K562 (cell line): Measurements from ENCODE around the gene ENTPD8. TPM values are rescaled to one million over a fixed set of nuclear protein-coding genes. Genes with fewer than 3 reads are reported as not detected.

ENCODE experiments used
- ATAC-seq: fragments of 200-7000 bp; cut with Tn5 transposase; 3 replicates; pipeline ENCODE4 v1.9.1; 2020; ENCODE audit warnings: moderate library complexity
- BruUV-seq: library from RNA; stranded (reverse); fragments of 400-500 nt; replicated peaks from 2 replicates; lab custom pipeline; 2021; lab: Mats Ljungman, UMichigan
- CTCF ChIA-PET: fragments of 300-600 bp; formaldehyde crosslinking; extraction: SDS; loops from one replicate; lab custom pipeline; 2021; ENCODE audit warnings: low intra/inter-chr PET ratio; lab: Yijun Ruan, JAX
- POLR2A ChIA-PET: fragments of 300-600, 350-650 bp; sonication (Branson Sonifier 250); formaldehyde crosslinking; extraction: SDS; loops from one replicate; lab custom pipeline; 2021; ENCODE audit warnings: antibody characterized with exemption, inconsistent platforms; lab: Yijun Ruan, JAX
- DNase-seq, 4 experiments: peaks; one replicate each; pipeline versions ENCODE4 v3.0.0 to v3.0.0-alpha.2; 2011 to 2018; ENCODE audit warnings: low spot score in 3 of 4, mixed read lengths in 3 of 4; ENCODE audit errors: extremely low read depth in 1 of 4
- FAIRE-seq: peaks from 2 replicates; lab custom pipeline; 2011; peaks lifted over from hg19 to GRCh38; lab: Jason Lieb, UNC
- H2AFZ ChIP-seq: 2 replicates; pipeline ENCODE4 v1.6.0; 2011; ENCODE audit warnings: low read depth, low read length, control low read depth, inconsistent platforms
- H3K27ac ChIP-seq: fragments of 200-600 bp; 3 replicates; pipeline ENCODE4 v1.8.0; 2011; ENCODE audit warnings: low read depth, mild to moderate bottlenecking, control low read depth, inconsistent platforms, low read length, moderate library complexity, mixed read lengths; ENCODE audit errors: extremely low read depth
- H3K27me3 ChIP-seq, 2 experiments: fragments of 300-600 bp in 1 of 2; 2 replicates in 1 of 2; 3 replicates in 1 of 2; pipeline versions ENCODE4 v1.6.0 to v1.8.0; 2011; ENCODE audit warnings: inconsistent platforms in 2 of 2, low read length in 2 of 2, mild to moderate bottlenecking in 1 of 2, mixed read lengths in 1 of 2, moderate library complexity in 1 of 2; ENCODE audit not compliant: control insufficient read depth in 2 of 2, insufficient read depth in 2 of 2
- H3K36me3 ChIP-seq: fragments of 300-600 bp; 3 replicates; pipeline ENCODE4 v1.8.0; 2011; ENCODE audit warnings: mild to moderate bottlenecking, low read length, inconsistent platforms; ENCODE audit not compliant: control insufficient read depth, insufficient read depth
- H3K4me1 ChIP-seq, 2 experiments: fragments of 200-600 bp in 1 of 2; replicated peaks in 1 of 2; 2 replicates in 1 of 2; 3 replicates in 1 of 2; pipeline versions ENCODE4 v1.5.1 to v1.8.0; 2011; ENCODE audit warnings: inconsistent platforms in 2 of 2, low read length in 2 of 2, mild to moderate bottlenecking in 1 of 2, mixed read lengths in 1 of 2, moderate library complexity in 1 of 2; ENCODE audit not compliant: control insufficient read depth in 2 of 2, insufficient read depth in 2 of 2
- H3K4me2 ChIP-seq: 2 replicates; pipeline ENCODE4 v1.6.1; 2011; ENCODE audit warnings: low read length, control low read depth, inconsistent platforms, mixed read lengths; ENCODE audit not compliant: insufficient read depth
- H3K4me3 ChIP-seq: fragments of 200-600 bp; sonication (generic), shearing (Covaris generic); 2 replicates; pipeline ENCODE4 v1.5.1; 2016; ENCODE audit warnings: control low read depth, inconsistent platforms
- H3K79me2 ChIP-seq: fragments of 200-600 bp; 3 replicates; pipeline ENCODE4 v1.8.0; 2011; ENCODE audit warnings: low read length, inconsistent platforms; ENCODE audit not compliant: control insufficient read depth, insufficient read depth
- H3K9ac ChIP-seq, 2 experiments: 2 replicates each; pipeline versions ENCODE4 v1.6.0 to v1.6.1; 2011; ENCODE audit warnings: low read depth in 2 of 2, low read length in 2 of 2, control low read depth in 1 of 2, inconsistent platforms in 1 of 2, mild to moderate bottlenecking in 1 of 2, mixed read lengths in 1 of 2; ENCODE audit not compliant: insufficient read depth in 1 of 2
- H3K9me1 ChIP-seq: one replicate; pipeline ENCODE4 v1.6.0; 2011; ENCODE audit warnings: inconsistent platforms, mild to moderate bottlenecking, low read length, moderate library complexity; ENCODE audit not compliant: control insufficient read depth, insufficient read depth
- H3K9me3 ChIP-seq: replicated peaks from 2 replicates; pipeline ENCODE4 v1.5.1; 2011; ENCODE audit warnings: low read depth, low read length, inconsistent platforms; ENCODE audit not compliant: control insufficient read depth, insufficient read depth
- H4K20me1 ChIP-seq: replicated peaks from 2 replicates; pipeline ENCODE4 v1.6.1; 2011; ENCODE audit warnings: low read length, inconsistent platforms, mixed read lengths; ENCODE audit not compliant: control insufficient read depth, insufficient read depth
- KLF6 ChIP-seq: fragments of 250-450 bp; sonication (Bioruptor Pico); IDR thresholded peaks from 2 replicates; pipeline ENCODE4 v1.4.0; 2020; ENCODE audit warnings: mild to moderate bottlenecking, moderate library complexity, borderline replicate concordance
- TEAD1 ChIP-seq, 2 experiments: fragments of 450-650 bp in 1 of 2; sonication (generic) in 1 of 2; formaldehyde crosslinking; IDR thresholded peaks; 2 replicates each; pipeline versions ENCODE4 v1.4.0 to v1.8.0; 2020 to 2022; ENCODE audit warnings: mild to moderate bottlenecking in 2 of 2, missing genetic modification reagents in 1 of 2
- ZNF57 ChIP-seq: fragments of 450-650 bp; formaldehyde crosslinking; IDR thresholded peaks from 2 replicates; pipeline ENCODE4 v1.4.0; 2020; ENCODE audit warnings: mild to moderate bottlenecking, moderate library complexity
- ZNF586 ChIP-seq: fragments of 450-650 bp; formaldehyde crosslinking; conservative IDR thresholded peaks from 2 replicates; pipeline ENCODE4 v1.4.0; 2020; ENCODE audit warnings: mild to moderate bottlenecking, moderate library complexity
- WGBS: fragments of 100-300 bp; shearing (Covaris generic); methylation state at CpG from one replicate; pipeline ENCODE4 v1.1.6; 2016; ENCODE audit warnings: low coverage, mixed read lengths; ENCODE audit not compliant: insufficient coverage; ENCODE audit errors: missing lambda C conversion rate; 5-methylcytosine and 5-hydroxymethylcytosine counted together
- in situ Hi-C: fragments of 300-500 bp; cut with MboI; formaldehyde crosslinking; loops from 4 replicates; pipeline ENCODE4 v1.15.0; 2018; ENCODE audit warnings: inconsistent platforms, mixed read lengths
- intact Hi-C: fragments of 100-400 bp; cut with micrococcal nuclease; formaldehyde crosslinking; loops from 2 replicates; pipeline ENCODE4 v1.14.2; 2022
- polyA plus RNA-seq, 8 experiments: library from polyadenylated mRNA; depleted of rRNA in 4 of 8; stranded (reverse) in 5 of 8; unstranded in 3 of 8; fragments of >200 nt; fragmentation: Nextera tagmentation in 2 of 8; fragmentation: Illumina TruSeq in 1 of 8; extraction: Ambion mirVana in 2 of 8; extraction: Trizol in 1 of 8; gene quantifications; 2 replicates each; pipeline versions ENCODE4 v1.2.1 to v1.2.3, GENCODE V29; 2011 to 2014; ENCODE audit warnings: inconsistent platforms in 1 of 8, missing spikeins in 1 of 8
- total RNA-seq, 7 experiments: library from RNA; depleted of rRNA in 6 of 7; stranded (reverse); fragments of >200 nt in 6 of 7; fragmentation: Illumina TruSeq in 2 of 7; extraction: Trizol in 2 of 7; gene quantifications; 2 replicates each; pipeline versions ENCODE4 v1.2.1 to v1.2.3, GENCODE V29; 2011 to 2021; ENCODE audit warnings: low replicate concordance in 1 of 7
- TF ChIP-seq, protein P1 (sequence below): fragments of 450-650 bp; formaldehyde crosslinking; IDR thresholded peaks from 2 replicates; pipeline ENCODE4 v1.4.0; 2022; ENCODE audit warnings: missing genetic modification characterization
- TF ChIP-seq, protein P2 (sequence below): sonication (generic); formaldehyde crosslinking; IDR thresholded peaks from 2 replicates; pipeline ENCODE4 v1.8.0; 2022; ENCODE audit warnings: missing genetic modification reagents, mild to moderate bottlenecking, borderline replicate concordance

Gene ENTPD8
- total and polyA plus RNA-seq, 9 of the 15 experiments (the other 6 are each of a cell fraction or from before 2014, with no cell fraction given): 0.06 to 0.27 (median 0.19) TPM; not detected in 5

DNA sequence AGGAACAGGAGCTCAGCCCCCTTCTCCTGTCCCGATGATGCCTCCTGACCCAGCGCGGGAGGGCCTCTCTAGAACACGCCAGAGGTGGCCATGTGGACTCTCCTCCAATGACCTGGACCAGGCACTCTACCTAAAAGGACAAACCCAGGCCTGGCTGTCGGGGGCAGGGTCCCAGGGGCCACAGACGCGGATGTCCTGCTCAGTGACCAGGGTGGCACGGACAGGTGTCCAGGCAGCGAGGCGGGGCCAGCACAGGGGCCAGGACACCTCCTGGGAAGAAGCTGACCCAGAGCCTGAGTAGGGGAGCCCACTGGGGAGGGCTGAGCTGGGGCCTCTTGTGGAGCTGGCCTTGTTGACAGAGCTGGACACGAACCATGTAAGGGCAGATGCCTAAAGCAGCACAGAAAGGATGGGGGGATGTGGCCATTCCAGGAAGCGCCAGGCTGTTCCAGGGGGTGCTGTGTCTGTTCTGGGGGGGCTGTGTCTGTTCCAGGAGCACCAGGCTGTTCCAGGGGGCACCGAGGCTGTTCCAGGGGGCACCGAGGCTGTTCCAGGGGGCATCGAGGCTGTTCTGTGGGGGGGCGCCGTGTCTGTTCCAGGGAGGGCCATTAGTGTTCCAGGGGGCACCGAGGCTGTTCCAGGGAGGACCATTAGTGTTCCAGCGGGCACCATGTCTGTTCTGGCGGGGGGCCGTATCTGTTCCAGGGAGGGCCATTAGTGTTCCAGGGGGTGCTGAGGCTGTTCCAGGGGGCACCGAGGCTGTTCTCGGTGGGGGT lies 48.7 kb downstream of the ENTPD8 start:
- in situ Hi-C loops: no loop called here
- DNase-seq (no peak), FAIRE-seq (no peak), ATAC-seq (no peak)
- 0 out of 3 replicates have a peak, but pooled peaks cover 2% of the 10 kb centered on the region for H3K36me3 ChIP-seq
- no peak overlapping the region for H3K27ac ChIP-seq
- H3K9me1 ChIP-seq: no peaks in the 10 kb centered on the region
- no peaks in the 10 kb centered on the region for H3K27me3 ChIP-seq
- H2AFZ ChIP-seq: no peak overlapping the region
- H3K79me2 ChIP-seq: no peaks in the 10 kb centered on the region
- ChIA-PET CTCF (no interaction called here), POLR2A (interaction anchor here (0.9 kb wide), 1 partner anchor 10 kb away, joined by 3 read pairs; no protein-coding TSS in a partner anchor)
- H3K4me3 ChIP-seq: no peak overlapping the region
- intact Hi-C loops: no loop called here
- no peaks in the 10 kb centered on the region for H4K20me1 ChIP-seq
- no TSS peak for BruUV-seq
- H3K4me1 ChIP-seq: peaks cover 0 to 66% of the 10 kb centered on the region in 2 experiments; a peak in 2 of 5 replicates
- WGBS: 88% methylated on average over 12 of the region's 23 CpGs
- H3K9ac ChIP-seq: 0 out of 4 replicates have a peak overlapping the region, but pooled peaks of 1 of the 2 experiments have one; percentile 17
- no peaks in the 10 kb centered on the region for H3K9me3 ChIP-seq
- TF ChIP-seq ZNF57 (CRISPR knock-in tag): no peak
- TF ChIP-seq TEAD1 (CRISPR knock-in tag; IDR thresholded peaks at IDR 0.05): no peak
- no peak for TF ChIP-seq KLF6 (CRISPR knock-in tag)
- TF ChIP-seq ZNF586: no peak
- TF ChIP-seq, protein P1, sequence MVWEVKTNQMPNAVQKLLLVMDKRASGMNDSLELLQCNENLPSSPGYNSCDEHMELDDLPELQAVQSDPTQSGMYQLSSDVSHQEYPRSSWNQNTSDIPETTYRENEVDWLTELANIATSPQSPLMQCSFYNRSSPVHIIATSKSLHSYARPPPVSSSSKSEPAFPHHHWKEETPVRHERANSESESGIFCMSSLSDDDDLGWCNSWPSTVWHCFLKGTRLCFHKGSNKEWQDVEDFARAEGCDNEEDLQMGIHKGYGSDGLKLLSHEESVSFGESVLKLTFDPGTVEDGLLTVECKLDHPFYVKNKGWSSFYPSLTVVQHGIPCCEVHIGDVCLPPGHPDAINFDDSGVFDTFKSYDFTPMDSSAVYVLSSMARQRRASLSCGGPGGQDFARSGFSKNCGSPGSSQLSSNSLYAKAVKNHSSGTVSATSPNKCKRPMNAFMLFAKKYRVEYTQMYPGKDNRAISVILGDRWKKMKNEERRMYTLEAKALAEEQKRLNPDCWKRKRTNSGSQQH: no peak
- TF ChIP-seq, protein P2, sequence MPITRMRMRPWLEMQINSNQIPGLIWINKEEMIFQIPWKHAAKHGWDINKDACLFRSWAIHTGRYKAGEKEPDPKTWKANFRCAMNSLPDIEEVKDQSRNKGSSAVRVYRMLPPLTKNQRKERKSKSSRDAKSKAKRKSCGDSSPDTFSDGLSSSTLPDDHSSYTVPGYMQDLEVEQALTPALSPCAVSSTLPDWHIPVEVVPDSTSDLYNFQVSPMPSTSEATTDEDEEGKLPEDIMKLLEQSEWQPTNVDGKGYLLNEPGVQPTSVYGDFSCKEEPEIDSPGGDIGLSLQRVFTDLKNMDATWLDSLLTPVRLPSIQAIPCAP (CRISPR knock-in tag): no peak
- H3K4me2 ChIP-seq: no peak overlapping the region
